ENCODE results near the gene FBLN2. TPM values are rescaled to one million over a fixed set of nuclear protein-coding genes. Genes with fewer than 3 reads are reported as not detected.
"Not testable (repeated sequence)": the region's sequence is repeated elsewhere in the genome, so short reads cannot be mapped to it uniquely, and the experiment has no call there.

Gene FBLN2
- total RNA-seq, 1 donor from 2014 or later, result 5.3 TPM

DNA sequence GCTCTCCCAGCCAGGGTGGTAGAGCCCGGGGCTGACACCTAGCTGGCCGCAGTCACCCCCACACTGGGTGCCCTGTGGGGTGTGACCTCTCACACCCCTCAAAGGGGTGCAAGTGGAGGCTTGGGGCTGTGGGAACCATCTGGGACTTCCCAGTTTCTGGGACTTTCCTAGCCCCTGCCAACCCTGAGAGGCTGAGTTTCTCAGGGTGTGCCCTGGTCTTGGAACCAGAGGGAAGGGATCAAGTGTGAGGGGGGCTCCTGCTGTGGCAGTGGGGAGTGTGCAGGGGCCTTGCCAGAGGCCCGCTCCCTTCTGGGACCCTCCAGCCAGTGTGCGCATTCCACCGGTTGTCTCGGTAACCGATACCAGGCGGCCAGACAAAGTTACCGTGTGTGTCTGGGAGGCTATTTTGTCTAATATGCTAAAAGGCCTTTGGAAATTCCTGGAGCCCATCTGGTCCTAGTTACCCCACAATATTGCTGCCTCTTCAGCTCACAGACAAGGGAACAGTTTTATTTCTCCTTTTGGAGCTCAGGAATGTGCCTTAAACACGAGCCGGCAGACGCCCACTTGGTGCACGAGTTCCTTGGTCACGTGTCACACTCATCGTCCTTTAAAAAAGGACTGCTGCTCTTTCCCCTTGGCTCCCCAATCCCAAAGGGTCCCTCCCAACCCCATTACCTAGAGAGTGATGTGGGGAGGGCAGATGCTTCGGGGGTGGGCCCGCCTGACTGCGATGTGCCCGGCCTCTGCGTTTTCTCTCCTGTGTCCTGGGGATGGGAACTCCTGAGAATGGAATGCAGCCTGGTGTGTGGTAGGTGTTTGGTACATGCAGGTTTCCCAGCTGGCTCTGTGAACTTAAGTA, 35.6 kb upstream of the FBLN2 start:
- DNase-seq (ENCODE audit: low spot score in 2 of 2) (no peak), FAIRE-seq (no peak)

DNA sequence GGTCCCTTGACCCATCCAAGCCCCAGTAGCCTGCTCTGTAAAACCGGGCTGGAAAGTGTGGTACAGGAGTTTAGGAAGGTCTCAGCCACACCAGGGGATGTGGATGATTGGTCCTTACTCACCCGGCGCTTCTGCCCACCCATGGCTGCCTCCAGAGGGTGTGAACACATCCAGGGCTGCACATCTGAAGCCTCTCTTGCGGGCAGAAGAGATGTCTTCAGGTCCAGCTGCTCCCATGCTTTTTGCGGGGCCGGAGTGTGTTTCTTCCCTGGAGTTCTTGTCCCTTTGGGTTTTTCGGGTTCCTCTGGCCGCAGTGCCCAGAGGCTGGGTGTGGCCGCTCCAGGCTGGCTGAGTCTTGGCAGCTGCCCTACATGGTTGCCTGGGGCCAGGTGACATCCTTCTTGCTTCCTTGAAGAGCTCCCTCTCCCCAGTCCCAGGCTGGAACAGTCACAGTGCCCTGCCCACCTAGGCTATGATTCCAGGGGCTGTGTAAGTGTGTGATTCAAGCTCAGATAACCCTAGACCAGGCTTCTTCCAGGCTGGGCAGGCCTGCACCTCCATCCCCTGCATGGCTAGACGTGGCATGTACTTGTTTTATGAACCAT, 34.9 kb upstream of the FBLN2 start:
- DNase-seq (ENCODE audit: low spot score in 2 of 2) (no peak), FAIRE-seq (no peak)

DNA sequence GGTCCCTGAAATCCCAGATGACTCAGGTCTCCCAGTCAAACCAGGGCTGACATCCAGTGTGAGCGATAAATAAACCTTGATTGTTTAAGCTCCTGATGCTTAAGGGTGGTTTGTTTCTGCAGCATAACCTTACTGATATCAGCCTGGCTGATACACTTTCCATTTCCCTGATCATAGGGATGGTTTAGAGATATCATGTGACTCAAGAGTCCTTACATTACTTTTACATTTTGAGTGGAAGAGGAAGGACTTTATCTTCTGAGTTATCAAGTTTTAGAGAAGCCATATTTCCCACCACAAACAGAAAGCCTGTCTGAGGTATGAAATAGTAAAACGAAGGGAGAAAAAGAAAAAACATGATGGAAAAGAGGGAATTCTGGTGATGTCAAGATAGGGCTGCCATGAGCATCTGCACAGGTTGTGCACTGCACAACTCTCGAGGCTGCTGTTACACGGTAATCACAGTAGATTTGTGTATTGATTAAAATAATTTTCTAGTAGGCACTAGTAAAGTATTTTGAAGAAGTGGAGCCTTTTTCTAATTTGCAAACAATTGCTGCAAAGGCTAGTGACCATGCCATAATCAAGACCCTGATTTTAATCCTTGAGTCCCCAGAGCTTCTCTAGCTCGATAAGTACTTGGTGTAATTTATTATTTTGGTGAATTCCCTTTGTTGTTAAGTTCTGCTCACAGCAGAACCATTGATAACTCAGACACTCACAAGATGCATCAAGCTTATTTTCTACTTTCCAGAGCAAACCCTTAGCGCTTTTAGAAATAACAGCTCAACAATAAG, 34.1 kb upstream of the FBLN2 start:
- DNase-seq (ENCODE audit: low spot score in 2 of 2) (no peak), FAIRE-seq (no peak)

DNA sequence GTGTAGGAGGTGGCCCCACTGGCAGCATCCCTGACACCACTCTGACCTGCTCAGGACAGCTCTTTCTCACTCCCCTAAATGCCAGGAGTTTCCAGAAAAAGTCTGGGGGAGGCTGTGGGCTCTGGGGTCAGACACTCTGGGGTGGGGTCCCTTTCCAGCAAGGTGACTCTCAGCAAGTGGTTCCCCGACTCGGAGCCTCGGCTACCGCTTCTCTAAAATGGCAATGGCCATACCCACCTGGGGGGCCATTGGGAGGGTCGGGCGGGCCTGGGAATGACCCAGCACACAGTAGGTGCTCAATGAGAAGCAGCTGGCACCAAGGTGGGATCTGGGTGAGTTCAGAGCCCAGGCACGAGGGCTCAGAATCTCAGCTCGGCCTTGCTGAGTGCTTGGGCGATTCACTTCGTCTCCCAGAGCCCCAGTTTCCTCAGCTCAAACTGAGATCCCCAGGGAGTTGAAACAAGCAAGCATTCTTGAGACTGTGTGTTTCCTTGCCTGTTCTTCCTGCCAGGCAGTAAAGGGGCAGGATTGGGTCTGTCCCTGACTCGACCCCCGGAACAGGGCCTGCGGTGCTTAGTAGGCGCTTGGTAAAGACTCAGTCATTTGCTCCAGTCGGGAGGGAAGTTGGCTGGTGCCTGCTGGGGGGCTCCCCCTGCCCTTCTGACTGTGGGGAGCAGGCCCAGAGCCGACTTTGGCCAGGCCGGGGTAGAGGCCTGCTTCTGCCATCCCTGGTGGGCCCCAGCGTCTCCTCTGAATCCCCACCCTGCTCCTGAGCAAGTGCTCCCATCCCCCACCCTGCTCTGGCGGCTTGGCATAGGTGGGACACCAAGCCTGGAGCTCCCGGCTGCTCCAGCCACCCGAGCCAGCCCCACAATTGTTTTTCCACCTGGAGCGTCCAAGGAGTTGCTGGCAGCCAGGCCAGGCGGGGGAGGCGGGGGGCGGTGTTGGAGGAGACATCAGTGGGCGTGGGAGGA, 32.9 kb upstream of the FBLN2 start:
- no peak for DNase-seq (ENCODE audit: low spot score in 2 of 2)
- no peak for FAIRE-seq

DNA sequence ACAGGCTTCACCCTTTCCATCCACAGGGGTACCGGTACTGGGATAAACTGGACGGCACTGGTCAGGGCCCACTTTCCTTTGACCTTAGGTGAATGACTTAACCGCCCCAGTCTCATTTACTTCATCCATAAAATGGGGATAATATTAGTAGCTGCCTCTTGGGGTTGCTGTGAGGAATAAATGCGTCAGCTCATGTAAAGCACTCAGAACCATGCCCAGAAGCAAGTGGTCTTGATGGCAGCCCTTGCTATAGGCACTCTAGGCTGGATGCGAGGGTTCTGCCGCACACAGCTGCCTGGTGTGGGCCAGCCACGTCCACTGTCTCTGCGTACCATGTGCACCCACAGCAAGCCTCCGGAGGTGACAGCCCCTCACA, 32.2 kb upstream of the FBLN2 start:
- FAIRE-seq (no peak), DNase-seq (ENCODE audit: low spot score in 2 of 2) (no peak)

DNA sequence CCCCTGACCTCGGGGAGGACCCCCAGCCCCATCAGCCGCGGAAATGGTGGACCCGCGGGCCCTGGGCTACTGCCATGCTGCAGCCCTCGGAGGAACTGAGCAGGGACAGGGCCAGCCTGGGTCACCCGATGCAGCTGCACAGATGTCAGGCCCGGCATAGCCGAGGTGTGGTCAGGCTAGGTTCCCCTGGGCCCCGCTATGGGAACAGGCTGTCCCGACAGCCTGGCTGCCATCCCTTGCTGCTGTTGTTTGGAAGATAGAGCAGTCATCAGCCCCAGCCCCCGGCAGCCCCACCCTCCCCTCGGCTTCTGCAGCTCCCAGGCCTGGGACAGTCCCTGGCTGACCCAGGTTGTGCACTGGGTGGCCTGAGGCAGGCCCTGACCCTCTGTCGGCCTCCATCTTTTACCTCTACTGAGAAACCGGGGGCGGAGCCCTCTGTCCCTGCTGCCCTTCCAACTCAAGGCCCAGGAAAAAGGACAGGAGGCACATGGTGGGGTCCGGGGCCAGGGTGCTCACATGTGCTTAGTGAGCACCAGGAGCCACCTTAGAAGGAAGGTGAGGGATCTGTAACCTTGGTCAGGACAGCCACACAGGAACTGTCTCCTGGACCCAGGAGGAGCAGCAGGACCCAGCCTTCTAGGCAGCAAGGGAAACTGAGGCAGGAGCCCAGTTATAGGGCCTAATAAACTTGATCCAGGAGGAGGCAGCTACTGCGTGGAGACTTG, 31.5 kb upstream of the FBLN2 start:
- DNase-seq (ENCODE audit: low spot score in 2 of 2) (no peak), FAIRE-seq (no peak)

DNA sequence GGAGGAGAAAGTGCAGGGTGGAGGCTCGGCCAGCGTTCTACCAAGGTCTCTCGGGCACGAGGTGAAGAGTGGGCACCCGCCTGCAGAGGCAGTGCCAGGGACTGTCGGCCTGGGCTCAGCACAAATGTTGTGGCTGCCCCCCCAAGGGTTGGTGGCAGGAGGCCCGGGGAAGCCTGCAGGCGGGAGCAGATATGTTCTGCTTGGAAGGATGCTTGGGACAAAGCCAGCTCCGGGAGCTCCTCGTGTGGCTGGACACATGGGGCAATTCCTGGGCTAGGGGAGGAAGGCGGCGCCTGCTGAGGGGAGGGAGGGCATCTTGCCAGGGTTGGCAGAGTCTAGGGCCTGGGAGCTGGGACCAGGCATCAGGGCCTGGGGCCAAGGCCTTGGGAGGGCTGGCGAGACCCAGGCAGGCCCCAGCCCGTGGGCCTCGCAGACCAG, 30.4 kb upstream of the FBLN2 start:
- FAIRE-seq, result no peak
- peak; percentile 32 to 71 for DNase-seq (ENCODE audit: low spot score in 2 of 2)

DNA sequence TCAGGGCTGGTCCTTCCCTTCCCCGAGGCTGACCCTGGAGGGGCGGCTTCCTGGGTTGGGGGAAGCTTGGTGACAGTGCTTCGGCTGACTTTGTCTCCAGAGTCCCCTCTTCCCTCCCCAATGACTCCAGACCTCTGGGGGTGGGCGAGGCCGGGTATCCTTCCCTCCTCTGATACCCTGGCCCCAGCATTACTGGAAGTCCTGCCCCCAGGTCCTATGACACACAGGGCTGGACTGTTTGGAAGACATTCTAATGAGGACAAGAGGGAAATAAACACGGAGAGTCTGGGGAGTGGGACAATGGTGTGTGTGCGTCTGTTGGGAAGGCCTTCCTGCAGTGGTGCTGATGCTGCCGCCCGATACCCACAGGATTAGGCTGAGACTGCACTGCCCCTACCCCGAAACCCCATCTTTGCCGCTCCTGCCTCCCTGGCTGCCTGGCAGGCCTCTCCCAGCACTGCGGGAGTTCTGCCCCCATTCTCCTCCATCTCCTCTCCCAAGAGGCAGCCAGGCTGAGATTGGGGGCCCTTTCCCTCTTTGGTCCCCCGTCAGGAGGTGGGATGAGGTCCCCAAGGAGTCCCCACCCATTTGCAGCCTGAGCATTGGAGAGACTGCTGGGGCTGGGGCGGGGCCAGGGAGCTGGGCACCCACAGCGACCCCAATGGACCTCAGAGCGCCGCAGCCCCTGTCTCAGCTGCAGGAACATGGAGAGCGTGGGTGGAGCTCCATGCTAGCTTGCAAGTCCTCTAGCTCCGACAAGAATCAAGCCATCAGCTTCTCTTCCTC, 29.7 kb upstream of the FBLN2 start:
- DNase-seq (ENCODE audit: low spot score in 2 of 2) (no peak), FAIRE-seq (no peak)

DNA sequence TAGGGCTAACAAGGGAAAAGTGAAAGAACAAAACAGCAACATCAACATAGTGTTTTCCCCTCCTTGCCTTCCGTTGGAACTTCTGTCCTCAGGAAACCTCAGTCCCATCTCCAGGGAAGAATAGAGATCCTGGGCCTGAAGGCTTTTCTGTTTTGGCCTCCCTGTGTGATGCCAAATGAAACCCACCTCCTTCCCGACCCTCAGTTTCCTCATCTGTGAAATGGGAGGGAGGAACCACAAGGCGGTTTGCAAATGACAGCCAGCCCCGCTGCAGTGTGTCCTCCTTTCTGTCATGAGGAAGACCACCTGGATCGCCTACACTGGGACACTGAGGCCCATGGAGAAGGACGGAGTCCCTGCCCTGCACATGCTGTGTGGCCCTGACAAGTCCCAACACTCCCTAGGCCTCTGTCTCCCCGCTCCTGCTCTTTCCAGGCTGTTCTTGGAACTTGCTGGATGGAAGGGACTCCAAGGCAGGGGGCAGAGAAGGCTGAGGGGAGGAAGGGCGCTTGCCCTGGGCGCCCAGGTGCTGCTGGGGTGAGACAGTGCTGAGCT, 28.5 kb upstream of the FBLN2 start:
- DNase-seq (ENCODE audit: low spot score in 2 of 2) (no peak), FAIRE-seq (no peak)

DNA sequence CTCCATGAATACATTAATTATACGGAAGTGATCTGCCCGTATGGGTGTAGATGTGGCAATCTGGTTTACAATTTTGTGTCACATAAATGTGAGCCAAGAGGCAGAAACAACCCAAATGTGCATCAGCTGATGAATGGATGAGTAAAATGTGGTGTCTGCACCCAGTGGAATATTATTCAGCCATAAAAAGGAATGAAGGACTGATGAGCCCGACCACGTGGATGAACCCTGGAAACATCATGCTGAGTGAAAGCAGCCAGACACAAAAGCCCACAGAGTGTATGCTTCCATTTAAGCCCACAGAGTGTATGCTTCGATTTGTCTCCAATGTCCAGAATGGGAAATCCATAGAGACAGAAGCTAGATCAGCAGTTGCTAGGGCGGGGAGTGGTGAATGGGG, 27.6 kb upstream of the FBLN2 start:
- FAIRE-seq (no peak), DNase-seq (ENCODE audit: low spot score in 2 of 2) (no peak)

DNA sequence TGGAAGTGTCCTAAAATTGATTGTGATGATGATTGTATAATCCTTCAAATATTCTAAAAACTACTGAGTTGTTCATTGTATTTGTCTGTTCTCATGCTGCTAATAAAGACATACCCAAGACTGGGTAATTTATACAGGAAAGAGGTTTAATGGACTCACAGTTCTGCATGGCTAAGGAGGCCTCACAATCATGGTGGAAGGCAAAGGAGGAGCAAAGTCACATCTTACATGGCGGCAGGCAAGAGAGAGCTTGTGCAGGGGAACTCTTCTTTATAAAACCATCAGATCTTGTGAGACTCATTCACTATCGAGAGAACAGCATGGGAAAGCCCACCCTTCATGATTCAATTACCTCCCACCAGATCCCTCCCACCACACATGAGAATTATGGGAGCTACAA, 27.2 kb upstream of the FBLN2 start:
- DNase-seq (ENCODE audit: low spot score in 2 of 2); FAIRE-seq: not testable (repeated sequence)

DNA sequence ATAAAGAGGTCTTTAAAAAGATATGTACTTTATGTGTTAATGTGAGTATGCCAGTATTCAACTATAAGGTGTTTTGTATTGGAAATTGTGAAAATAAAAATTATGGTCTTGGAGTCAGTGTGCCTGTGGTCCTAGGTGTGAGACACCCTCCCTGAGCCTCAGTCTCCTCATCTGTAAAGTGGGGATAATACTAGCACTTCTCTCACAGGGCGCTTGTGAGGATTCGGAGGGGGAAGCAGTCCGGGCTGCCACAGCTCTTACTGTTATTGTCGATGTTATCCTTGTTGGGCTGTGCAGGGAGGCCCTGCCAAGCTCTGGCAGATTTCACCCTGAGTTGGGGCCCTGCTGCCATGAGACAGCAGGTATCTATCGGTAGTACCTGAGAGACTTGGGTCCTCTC, 26.7 kb upstream of the FBLN2 start:
- no peak for FAIRE-seq
- DNase-seq (ENCODE audit: low spot score in 2 of 2), result no peak

DNA sequence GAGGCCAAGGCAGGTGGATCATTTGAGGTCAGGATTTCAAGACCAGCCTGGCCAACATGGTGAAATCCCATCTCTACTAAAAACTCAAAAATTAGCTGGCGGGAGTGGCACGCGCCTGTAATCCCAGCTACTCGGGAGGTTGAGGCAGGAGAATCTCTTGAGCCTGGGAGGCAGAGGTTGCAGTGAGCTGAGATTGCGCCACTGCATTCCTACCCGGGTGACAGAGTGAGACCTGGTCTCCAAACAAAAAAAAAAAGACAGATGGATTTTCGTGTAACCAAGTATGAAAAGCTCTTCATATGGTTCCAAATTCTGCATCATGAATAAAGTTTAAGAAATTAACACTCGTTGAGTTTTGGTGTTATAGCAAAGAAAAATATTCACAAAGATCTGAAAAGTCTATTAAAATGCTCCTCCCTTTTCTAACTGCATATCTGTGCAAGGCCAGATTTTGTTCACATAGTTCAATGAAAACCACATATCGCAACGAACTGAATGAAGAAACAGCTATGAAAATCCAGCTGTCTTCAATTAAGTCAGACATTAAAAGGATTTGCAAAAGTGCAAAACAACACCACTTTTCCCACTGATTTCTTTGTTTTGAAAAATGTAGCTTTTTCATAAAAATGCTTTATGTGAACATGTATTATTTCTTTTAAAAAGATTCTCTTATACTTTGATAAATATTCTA, 23.8 kb upstream of the FBLN2 start:
- DNase-seq (ENCODE audit: low spot score in 2 of 2) (no peak), FAIRE-seq (peak; percentile 15)

DNA sequence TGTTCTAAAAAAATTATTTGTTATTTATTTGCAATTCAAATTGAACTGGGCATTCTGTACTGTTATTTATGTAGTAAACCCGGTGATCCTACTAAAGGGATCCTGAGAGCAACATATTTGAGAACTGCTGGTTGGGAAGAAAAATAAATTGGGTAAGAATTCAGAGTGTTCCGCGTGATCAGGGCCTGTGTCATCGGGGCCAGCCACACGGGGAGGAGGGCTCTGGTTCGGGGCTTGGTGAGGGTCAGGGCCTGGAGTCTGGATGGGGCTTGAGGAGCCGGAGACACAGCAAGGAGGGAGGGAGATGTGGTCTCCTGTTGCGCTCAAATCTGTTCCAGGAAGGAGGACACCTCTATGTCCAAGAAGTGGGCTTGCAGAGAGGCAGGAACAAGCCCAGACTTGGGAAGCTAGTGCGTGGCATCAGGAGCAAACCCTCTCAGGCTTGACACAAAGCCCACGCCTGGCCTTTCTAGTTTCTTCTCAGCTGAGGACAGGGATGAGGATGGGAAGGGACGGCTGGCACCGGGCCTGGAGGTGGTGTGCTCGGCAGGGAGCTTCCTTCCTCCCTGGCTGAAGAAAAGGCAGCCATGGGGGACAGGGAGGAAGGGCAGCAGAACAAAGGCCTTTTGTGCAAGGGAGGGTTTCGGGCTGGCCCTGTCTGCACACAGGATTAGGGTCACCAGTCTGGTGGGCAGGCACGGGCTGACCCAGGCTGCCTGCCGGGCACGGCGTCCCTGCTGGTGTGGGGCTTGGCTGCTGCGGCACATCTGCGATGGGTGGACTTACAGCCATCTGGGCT, 22.9 kb upstream of the FBLN2 start:
- DNase-seq (ENCODE audit: low spot score in 2 of 2), result no peak
- FAIRE-seq, result no peak

DNA sequence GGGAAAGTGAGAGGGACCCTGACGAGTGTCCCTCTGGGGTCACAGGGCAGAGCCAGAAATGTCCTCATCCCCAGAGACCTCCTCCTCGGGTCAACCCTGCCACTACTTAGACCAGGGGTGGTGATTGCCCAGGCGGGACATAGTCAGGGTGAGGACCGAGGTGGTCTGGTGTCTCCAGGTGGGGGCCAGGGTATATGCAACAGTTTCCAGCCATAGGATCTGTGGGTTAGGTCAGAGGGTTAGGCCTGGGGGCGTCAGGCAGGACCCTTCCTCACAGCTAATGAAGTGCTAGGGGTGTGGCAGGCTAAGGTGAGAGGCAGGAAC, 22.3 kb upstream of the FBLN2 start:
- FAIRE-seq (no peak), DNase-seq (ENCODE audit: low spot score in 2 of 2) (no peak)

DNA sequence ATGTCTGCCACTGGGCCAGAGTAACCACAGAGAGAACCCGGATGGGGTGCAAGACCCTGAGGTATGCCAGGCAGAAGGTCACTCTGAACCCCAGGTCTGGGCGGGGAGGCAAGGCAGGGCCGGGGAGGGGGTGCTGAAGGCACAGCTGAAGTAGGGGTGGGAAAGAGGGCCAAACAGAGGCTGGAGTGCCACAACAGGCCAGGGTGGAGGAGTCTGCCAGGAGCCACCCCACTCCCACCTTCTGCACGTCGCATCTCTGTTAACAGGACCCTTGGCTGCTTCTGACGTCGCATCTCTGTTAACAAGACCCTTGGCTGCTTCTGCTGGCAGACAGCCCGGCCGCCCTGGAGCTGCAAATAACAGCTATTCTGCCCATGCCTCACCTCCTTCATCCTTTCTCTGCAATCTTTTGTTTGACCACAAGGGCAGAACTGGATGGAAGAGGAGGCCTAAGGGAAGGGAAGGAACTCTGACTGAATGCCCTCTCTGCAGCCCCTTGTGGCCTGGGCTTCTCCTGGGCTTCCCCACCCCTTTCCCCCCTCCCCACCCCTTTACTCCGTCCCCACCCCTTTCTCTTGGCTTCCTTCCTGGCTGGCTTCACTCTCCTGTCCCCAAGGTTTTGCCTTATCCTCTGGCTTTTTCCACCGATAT, 20.6 kb upstream of the FBLN2 start:
- FAIRE-seq, result no peak
- DNase-seq (ENCODE audit: low spot score in 2 of 2), result no peak

Data from frontal cortex (tissue), 4 donors.